Fibroblast of villous mesenchyme (primary cell): ENCODE data around the gene DNHD1. TPM values are rescaled to one million over a fixed set of nuclear protein-coding genes. Genes with fewer than 3 reads are reported as not detected.

Source experiments
- DNase-seq: peaks from one replicate; pipeline ENCODE4 v3.0.0-alpha.2; 2010; ENCODE audit warnings: low read depth
- H3K4me3 ChIP-seq: 2 replicates; pipeline ENCODE4 v1.5.1; 2011; ENCODE audit warnings: low read depth, mild to moderate bottlenecking, low read length
- total RNA-seq: library from RNA; depleted of rRNA; stranded (reverse); fragments of >200 nt; gene quantifications from 2 replicates; pipeline ENCODE4 v1.2.3, GENCODE V29; 2012
- TF ChIP-seq, protein P1 (sequence below): IDR thresholded peaks from 2 replicates; pipeline ENCODE4 v1.5.1; 2012; ENCODE audit warnings: low read depth, mild to moderate bottlenecking, low read length; ENCODE audit not compliant: insufficient read depth

DNHD1 gene
- total RNA-seq, 1 donor: 7.3 TPM

GRCh38 chr11:6526411-6527135 lies 29.5 kb downstream of the DNHD1 start:
- TF ChIP-seq, protein P1, sequence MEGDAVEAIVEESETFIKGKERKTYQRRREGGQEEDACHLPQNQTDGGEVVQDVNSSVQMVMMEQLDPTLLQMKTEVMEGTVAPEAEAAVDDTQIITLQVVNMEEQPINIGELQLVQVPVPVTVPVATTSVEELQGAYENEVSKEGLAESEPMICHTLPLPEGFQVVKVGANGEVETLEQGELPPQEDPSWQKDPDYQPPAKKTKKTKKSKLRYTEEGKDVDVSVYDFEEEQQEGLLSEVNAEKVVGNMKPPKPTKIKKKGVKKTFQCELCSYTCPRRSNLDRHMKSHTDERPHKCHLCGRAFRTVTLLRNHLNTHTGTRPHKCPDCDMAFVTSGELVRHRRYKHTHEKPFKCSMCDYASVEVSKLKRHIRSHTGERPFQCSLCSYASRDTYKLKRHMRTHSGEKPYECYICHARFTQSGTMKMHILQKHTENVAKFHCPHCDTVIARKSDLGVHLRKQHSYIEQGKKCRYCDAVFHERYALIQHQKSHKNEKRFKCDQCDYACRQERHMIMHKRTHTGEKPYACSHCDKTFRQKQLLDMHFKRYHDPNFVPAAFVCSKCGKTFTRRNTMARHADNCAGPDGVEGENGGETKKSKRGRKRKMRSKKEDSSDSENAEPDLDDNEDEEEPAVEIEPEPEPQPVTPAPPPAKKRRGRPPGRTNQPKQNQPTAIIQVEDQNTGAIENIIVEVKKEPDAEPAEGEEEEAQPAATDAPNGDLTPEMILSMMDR: no peak
- no peak overlapping the region for H3K4me3 ChIP-seq
- no peak for DNase-seq

DNA sequence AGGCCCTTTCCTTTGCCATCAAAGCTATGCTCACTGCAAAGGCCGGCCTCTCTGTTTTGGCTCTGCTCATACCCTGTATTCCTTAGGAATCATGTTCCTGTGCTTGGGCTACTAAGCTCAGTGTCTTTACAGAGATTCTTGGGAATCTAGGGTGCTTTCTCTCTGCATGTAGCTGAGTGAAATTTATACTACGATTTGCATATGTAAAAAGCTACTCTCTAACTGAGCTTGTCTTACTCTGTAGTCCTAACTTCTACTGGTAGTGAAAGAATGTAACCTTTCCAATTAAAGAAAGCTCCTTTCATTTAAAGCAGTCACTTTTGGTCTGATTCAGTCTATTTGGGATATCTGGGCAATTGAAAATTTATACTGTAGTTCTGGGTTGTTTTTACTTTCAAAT lies 32.2 kb downstream of the DNHD1 start:
- no peak overlapping the region for H3K4me3 ChIP-seq
- no peak for DNase-seq
- TF ChIP-seq, protein P1: no peak

GRCh38 chr11:6530848-6531247 lies 33.8 kb downstream of the DNHD1 start:
- H3K4me3 ChIP-seq: no peak overlapping the region
- DNase-seq: no peak
- TF ChIP-seq, protein P1: no peak

GRCh38 chr11:6531267-6531752 lies 34.2 kb downstream of the DNHD1 start:
- peak; percentile 55 for DNase-seq
- TF ChIP-seq, protein P1: peak; percentile 74
- H3K4me3 ChIP-seq: no peak overlapping the region

DNA sequence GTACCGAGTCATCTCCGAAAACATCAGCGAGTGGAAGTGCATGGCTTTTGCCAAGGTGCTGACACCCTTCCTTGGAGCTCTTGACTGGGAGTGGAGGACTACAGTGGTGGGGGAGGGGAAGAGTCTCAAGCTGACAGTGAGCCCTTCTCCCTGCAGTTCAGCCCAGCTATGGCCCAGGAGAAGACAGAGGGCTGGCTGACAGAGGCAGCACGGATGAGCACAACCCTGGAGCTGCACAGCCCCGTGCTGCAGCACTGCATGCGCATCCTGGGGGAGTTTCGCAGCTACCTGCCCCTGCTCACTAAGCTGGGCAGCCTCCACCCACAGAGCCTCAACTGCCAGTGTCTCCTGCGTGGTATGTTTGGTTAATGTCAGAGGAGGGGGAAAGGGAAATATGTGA lies 41.4 kb downstream of the DNHD1 start:
- TF ChIP-seq, protein P1: no peak
- no peak overlapping the region for H3K4me3 ChIP-seq
- DNase-seq: no peak

GRCh38 chr11:6538945-6539344 lies 41.9 kb downstream of the DNHD1 start:
- TF ChIP-seq, protein P1: no peak
- no peak overlapping the region for H3K4me3 ChIP-seq
- no peak for DNase-seq
